Astrocyte of the cerebellum (primary cell): ENCODE results near the gene CCDC74A.
A peak's percentile ranks its signal among the peaks of the same experiment; 100 is the strongest.
"Not testable (repeated sequence)": the region's sequence is repeated elsewhere in the genome, so short reads cannot be mapped to it uniquely, and the experiment has no call there.

Experiments
- DNase-seq: peaks from one replicate; pipeline ENCODE4 v3.0.0-alpha.2; 2011; ENCODE audit warnings: low read depth
- H3K4me3 ChIP-seq: 2 replicates; pipeline ENCODE4 v1.5.1; 2011; ENCODE audit warnings: mild to moderate bottlenecking, low read depth, low read length, moderate library complexity
- CTCF ChIP-seq: IDR thresholded peaks from 2 replicates; pipeline ENCODE4 v1.5.1; 2012; ENCODE audit warnings: low read length, low read depth, moderate library complexity, mild to moderate bottlenecking; ENCODE audit errors: missing control alignments
- in situ Hi-C: cut with HindIII; loops from 2 replicates; pipeline ENCODE4 v1.10.0; 2017; ENCODE audit warnings: low sequenced_read_pairs

CCDC74A gene

DNA sequence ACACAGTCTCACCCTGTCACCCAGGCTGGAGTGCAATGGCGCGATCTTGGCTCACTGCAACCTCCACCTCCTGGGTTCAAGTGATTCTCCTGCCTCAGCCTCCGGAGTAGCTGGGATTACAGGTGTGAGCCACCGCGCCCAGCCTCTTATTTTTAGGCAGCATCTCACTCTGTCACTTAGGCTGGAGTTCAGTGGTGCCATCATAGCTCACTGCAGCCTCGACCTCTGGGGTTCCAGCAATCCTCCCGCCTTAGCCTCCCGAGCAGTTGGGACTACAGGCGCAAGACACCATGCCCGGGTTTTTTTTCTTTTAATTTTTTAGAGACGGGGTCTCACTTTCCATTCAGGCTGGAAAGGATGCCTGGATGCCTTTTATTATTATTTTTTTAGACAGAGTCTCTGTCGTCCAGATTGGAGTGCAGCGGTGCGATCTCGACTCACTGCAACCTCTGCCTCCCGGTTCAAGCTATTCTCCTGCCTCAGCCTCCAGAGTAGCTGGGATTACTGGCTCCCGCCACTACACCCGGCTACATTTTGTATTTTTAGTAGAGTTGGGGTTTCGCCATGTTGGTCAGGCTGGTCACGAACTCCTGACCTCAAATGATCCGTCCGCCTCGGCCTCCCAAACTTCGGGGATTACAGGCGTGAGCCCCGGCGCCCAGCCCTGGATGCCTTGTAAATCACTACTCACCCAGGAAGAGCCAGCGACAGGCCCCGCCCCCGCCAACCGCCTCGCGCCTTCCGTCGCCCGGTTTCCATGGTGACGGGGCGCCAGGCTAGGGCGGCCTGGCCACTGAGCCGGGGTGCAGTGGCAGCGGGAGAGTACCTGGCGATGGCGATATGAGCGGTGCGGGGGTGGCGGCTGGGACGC is at the start of gene CCDC74A:
Gene CCDC74A, plus strand, starts transcription at position 758 of the 871 bp plus-strand sequence. Its CDS starts 83 bp downstream, at position 841.
- DNase-seq, in situ Hi-C loops: not testable (repeated sequence)
- H3K4me3 ChIP-seq, result peak within 1 kb of the TSS; percentile 30

GRCh38 chr2:131478074-131478849 is 49.4 kb upstream of the CCDC74A start:
- H3K4me3 ChIP-seq, DNase-seq, in situ Hi-C loops: not testable (repeated sequence)

- DNase-seq, in situ Hi-C loops, H3K4me3 ChIP-seq: not testable (repeated sequence)
These were observed 48.7 kb upstream of the CCDC74A start for GRCh38 chr2:131478850-131479461.

DNA sequence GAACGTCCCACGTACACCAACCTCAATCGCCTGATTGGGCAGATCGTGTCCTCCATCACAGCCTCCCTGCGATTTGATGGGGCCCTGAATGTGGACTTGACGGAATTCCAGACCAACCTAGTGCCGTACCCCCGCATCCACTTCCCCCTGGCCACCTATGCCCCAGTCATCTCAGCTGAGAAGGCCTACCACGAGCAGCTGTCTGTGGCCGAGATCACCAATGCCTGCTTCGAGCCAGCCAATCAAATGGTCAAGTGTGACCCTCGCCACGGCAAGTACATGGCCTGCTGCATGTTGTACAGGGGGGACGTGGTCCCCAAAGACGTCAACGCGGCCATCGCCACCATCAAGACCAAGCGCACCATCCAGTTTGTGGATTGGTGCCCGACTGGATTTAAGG is 47.3 kb upstream of the CCDC74A start:
- DNase-seq, H3K4me3 ChIP-seq, in situ Hi-C loops: not testable (repeated sequence)

GRCh38 chr2:131482506-131483155 is 45.1 kb upstream of the CCDC74A start:
- in situ Hi-C loops, DNase-seq, H3K4me3 ChIP-seq: not testable (repeated sequence)

DNA sequence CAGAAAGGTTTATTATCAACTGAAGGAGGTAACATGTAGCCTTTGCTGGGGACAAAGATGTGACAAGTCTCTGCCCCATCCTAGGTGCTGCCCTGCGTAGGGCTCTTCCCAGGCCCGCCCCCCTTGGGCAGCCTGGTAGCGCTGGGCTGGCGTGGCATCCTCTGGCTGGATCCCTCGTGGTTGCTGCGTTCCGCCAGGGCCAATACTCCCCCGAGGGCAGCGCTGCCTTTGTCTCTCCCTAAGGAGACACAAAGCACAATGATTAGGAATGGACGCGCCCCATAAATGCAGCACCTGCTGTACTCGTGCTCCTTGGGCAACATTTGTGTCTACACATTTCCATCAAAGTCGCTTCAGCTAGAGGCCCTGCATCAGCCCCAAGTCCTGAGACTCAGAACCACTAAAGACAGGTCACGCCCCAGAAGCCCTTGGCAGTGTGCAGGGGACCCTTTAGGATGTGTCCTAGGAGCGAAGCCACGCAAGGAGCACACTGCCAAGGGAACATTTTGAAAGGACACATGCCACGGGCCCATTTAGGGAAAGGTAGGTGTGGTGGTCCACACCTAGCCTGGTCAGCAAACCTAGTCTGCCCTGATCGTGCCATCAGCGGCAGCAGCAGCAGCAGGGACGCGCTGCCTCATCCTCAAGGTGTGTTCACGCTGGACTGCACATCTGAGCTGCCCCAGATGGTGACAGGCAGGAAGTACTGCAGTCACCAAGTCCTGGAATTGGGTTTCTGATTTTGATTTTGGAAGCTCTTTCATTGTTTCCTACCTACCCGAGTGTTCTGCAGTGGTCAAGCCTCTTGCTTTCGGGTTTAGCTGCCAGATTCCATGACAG is 43.5 kb upstream of the CCDC74A start:
- DNase-seq, in situ Hi-C loops, H3K4me3 ChIP-seq: not testable (repeated sequence)

DNA sequence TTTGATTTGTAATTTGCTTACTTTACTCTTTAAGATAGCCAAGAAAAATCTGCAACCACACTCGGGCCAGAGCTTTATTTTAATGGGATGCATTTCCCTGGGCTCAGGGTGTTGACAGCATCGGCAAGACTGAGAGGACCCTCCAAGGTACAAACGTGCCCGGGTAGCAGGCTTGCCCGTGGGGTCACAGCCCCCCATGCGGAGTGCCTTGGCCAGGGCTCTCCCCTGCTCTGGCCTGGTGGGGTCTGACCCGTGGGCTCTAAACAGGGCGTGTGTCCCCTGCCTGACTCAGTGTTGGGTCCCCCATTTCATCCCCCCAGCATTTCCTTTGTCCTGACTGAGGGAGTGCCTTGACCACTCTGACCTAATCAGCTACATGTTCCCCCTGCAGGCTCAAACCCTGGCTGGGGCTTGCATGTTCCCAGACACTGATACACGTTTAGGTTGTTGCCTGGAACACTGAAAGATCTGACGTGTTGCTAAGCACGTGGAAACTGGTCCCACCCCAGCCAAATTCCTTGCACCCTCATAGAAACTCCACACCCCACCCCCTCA is 42.7 kb upstream of the CCDC74A start:
- H3K4me3 ChIP-seq, in situ Hi-C loops, DNase-seq: not testable (repeated sequence)

DNA sequence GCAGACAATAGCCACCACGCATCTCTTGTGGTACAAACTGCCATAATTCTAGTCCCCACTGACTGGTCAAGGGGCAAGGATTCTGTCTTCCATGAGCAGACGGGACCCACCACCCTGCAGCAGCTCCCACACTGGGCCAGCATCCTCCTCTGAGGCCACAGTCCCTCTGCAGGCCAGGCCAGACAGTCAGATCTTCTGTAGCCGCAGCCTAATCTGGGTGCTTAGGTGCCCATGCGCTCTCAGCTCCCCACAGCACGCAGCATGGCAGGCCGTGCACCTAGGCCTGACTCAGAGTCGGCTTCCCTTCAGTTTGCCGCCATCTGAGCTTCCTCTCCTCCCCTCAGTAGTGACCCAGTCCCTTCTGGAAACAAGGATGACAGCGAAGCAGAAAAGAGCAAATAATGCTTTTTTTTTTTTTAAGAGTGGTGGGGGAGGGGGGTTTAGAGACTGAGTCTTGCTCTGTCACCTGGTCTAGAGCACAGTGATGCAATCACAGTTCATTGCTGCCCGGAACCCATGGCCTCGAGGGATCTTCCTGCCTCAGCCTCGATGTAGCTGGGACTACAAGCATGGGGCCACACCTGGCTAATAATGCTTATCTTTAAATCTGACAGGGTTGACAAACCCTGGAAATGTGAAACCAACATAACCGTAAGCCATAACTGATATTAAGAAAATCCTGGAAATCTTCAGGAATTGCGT is 41.3 kb upstream of the CCDC74A start:
- H3K4me3 ChIP-seq, DNase-seq, in situ Hi-C loops: not testable (repeated sequence)

DNA sequence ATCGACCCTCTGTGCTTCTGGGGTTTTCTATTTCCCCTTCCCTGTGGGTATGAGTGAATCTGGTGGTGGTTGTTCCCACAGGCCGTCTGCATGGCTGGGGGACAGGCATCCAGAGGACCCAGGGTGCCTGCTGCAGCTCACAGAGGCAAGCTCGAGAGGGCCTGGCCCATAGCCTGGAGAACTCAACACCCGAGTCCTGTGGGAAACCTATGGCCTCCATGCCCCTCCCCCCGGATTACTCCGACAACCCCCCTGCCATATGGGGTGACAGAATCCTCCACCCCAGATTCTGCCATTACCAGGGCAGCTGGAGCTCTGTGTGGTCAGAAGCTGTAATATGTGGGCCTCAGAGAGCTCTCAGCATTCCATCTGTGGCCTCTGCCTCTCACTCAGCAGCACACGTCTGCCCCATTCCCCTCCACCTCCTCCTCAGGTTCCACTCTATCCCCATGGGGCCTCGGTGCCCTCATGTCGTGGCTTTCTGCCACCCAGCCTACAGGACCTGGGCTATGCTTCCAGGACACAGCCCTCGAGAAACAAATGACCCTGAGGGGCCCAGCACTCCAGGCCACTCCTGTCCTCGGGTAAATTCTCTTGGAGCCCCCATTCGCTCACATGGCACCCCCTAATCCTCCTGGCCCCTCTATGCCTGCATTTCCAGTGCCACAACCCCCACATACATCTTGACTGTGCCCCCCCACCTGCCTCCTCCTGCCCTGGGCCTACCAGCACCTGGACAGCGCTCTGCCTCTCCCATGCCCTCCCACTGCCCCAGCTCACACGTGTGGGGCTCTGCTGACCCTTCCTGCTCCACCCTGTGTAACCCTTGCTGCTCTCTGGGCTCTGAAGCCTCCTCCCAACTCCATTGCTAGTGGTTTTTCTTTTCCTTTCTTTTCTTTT is 39.1 kb upstream of the CCDC74A start:
- no peak for TF ChIP-seq CTCF
- no peak for DNase-seq
- H3K4me3 ChIP-seq, result no peak overlapping the region
- in situ Hi-C loops, result no loop called here

GRCh38 chr2:131490616-131491468 is 36.8 kb upstream of the CCDC74A start:
- H3K4me3 ChIP-seq, result peak overlapping the region; percentile 91
- in situ Hi-C loops, DNase-seq: not testable (repeated sequence)

DNA sequence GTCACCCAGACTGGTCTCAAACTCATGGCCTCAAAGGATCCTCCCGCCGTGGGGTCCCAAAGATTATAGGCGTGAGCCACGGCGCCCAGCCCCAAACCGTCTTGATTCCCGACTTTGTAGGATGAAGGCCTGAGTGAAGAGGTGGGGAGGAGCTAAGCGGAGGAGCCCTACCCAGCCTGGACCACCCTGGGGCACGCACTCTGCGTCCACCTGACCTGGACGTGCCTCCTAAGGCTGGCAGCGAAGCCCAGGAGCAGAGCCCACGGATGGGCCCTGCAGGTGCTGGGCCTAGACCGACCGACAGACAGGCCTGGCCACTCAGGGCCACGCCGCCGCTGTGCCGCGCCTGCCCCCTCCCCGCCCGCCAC is 36.2 kb upstream of the CCDC74A start:
- in situ Hi-C loops, DNase-seq: not testable (repeated sequence)
- peak overlapping the region; percentile 91 for H3K4me3 ChIP-seq

GRCh38 chr2:131492015-131492417 is 35.7 kb upstream of the CCDC74A start, which contains the start of gene MZT2A:
MZT2A (minus strand) TSS chr2:131492397; CDS start chr2:131492376, 21 bp downstream.
- in situ Hi-C loops, DNase-seq: not testable (repeated sequence)
- H3K4me3 ChIP-seq, result peak within 1 kb of the TSS; percentile 91
